ENCODE measurements around the gene EEF1A1.
"Not testable (repeated sequence)": the region's sequence is repeated elsewhere in the genome, so short reads cannot be mapped to it uniquely, and the experiment has no call there.

Gene EEF1A1

GRCh38 chr6:73534628-73535027, 13.8 kb upstream of the EEF1A1 start:
- DNase-seq: no peak

GRCh38 chr6:73532293-73532692, 11.5 kb upstream of the EEF1A1 start:
- no peak for DNase-seq

GRCh38 chr6:73528897-73529296, 8.1 kb upstream of the EEF1A1 start:
- DNase-seq: no peak

GRCh38 chr6:73525546-73526330, 4.9 kb upstream of the EEF1A1 start:
- no peak for DNase-seq

GRCh38 chr6:73523434-73524123, 2.7 kb upstream of the EEF1A1 start:
- DNase-seq: no peak

- peak; percentile 76 for DNase-seq
Observed at GRCh38 chr6:73521351-73521985, 636 bp upstream of the EEF1A1 start.

GRCh38 chr6:73519926-73520687, 725 bp downstream of the EEF1A1 start:
- no peak for DNase-seq

- not testable (repeated sequence) for DNase-seq
Observed at GRCh38 chr6:73518982-73519881, 1.6 kb downstream of the EEF1A1 start.

GRCh38 chr6:73518100-73518981, 2.5 kb downstream of the EEF1A1 start:
- DNase-seq: not testable (repeated sequence)

- no peak for DNase-seq
Observed at GRCh38 chr6:73516514-73517489, 4.0 kb downstream of the EEF1A1 start.

- no peak for DNase-seq
Observed at GRCh38 chr6:73515204-73515655, 5.6 kb downstream of the EEF1A1 start.

GRCh38 chr6:73514746-73515110, 6.1 kb downstream of the EEF1A1 start:
- no peak for DNase-seq

- DNase-seq: no peak
Observed at GRCh38 chr6:73513496-73513854, 7.4 kb downstream of the EEF1A1 start.

GRCh38 chr6:73511796-73512195, 9.0 kb downstream of the EEF1A1 start:
- DNase-seq: no peak

GRCh38 chr6:73509851-73510250, 11.0 kb downstream of the EEF1A1 start:
- DNase-seq: no peak

- DNase-seq: no peak
Observed at GRCh38 chr6:73508776-73509175, 12.1 kb downstream of the EEF1A1 start.

GRCh38 chr6:73506246-73506645, 14.6 kb downstream of the EEF1A1 start:
- no peak for DNase-seq

- not testable (repeated sequence) for DNase-seq
Observed at GRCh38 chr6:73505705-73506104, 15.1 kb downstream of the EEF1A1 start.

- no peak for DNase-seq
Observed at GRCh38 chr6:73505142-73505541, 15.7 kb downstream of the EEF1A1 start.

GRCh38 chr6:73504160-73504559, 16.7 kb downstream of the EEF1A1 start:
- DNase-seq: no peak
